Measurements from ENCODE around the gene GNAL.

Gene GNAL

DNA sequence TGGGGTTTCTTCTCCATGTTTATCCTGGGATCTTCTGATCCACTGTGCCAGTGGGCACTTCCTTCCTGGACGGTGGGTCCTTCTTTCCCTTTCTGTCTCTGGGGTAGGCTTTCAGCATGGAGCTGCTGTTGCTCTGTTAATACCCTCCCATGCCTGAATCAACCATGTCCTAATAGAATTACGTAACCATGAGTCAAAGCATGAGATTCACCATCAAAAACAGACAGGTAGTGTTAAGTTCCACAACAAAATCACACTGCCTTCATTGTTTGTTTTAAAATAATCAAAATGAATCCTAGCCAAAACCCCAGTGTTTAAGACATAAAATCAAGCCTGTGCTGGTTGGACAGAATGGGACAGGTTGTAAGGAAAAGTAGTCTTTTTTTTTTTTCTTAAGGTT is 37.5 kb downstream of the GNAL start:
- DNase-seq (ENCODE audit: low spot score): no peak

DNA sequence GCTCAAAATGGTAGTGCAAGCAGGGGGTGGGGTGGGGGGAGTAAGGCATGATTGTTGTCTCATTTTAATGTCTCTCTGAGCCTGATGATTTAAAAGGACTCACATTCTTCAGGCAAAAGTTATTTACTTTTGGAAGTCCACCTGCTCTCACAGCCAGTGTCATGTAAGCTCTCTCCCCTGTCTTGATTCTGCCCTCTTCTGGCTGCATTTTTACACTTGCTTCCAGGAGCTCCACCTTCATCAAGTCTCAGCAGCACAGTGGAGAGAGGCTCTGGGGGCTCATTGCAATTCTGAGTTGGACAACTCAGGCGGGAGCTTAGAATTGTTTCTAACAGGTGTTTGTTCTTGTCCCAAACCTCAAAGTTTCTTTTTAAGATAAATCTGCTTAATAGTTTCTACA is 39.2 kb downstream of the GNAL start:
- DNase-seq (ENCODE audit: low spot score): no peak

DNA sequence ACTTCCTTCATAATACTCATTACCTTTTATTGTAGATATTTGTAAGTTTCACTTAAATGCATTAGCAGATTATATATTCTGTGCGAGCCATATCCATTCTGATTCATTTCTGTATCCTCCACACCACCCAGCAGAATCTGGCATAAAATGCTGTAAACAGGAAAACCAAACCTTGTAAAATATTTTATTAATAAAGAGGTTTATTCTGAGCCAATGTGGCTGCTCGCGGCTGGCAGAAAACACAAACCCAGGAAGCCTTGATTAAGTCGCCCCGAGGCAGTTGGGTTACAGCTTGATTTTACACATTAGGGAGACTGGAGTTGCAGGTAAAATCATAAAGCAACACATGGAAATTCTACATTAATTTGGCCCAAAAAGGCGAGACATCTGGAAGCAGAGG is 40.5 kb downstream of the GNAL start:
- DNase-seq (ENCODE audit: low spot score): no peak

DNA sequence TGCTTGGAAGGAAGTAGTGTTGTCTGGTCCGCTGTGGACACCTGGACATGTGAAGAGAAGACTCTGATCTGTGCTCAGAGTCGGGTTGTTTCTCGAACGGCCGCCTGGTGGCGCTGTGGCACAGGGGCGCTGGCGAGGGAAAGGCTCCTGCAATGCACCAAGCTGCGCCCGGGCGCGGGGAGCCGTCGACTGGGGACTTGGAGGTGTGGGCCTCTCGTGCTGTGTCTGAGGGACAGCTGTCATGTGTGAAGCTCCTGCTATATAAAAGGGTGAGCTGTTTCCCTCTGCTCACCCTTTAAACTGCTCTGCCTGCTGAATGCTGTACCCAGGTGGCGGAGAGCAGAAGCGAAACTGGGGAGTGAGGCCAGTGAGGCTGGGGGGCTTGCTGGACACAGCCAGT is 44.0 kb downstream of the GNAL start:
- DNase-seq (ENCODE audit: low spot score): peak; percentile 74

DNA sequence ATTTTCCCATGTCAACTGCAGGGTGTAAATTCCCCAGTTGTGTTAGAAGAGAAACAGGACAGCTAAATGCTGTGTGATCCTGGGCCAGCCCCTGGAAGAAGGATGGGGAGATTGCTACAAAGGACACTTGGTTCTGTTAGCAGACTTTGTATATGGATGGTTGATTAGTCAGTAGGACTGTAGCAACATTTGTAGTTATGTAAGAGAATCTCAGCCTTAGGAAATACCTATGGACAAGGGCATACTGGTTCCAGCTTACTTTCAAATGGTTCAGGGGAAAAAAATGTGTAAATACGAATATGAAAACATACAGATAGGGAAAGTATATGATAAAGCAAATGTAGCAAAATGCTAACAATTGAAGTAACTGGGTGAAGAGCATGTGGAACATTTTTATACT is 47.6 kb downstream of the GNAL start:
- DNase-seq (ENCODE audit: low spot score): no peak

DNA sequence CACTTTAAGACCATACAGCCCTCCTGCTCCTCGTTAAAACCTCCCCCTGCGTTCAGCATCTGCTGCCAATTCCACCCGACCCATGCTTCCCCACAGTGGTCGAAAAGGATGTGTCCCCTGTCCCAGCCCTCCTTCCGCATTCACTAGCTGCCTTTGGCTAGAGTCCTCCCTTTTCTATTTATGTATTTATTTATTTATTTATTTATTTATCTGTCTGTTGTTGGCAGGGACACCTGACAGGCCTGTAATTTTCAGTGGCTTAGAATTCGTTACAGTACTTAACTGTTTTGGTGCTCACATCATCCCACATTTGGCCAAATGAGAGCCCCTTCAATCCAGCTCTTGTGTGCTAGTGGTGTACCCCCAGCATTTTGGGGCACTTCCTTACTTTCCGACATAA is 50.8 kb downstream of the GNAL start:
- no peak for DNase-seq (ENCODE audit: low spot score)

DNA sequence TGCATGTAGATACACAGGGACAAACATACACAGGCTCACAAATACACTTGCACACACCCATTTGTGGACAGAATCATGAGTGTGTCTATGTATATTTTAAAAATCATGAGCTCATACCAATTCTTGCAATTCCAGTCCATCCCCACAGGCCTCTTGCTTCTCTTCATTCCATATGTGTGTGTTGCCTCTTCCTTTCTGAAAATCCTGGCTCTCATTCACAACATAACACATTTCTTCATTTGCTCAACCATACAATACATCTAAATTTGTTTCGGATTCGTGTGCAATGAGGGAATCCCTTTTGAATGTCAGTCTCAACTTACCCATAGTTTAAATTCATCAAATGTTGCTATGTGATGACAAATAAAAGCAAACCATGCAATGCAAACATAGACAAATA is 51.4 kb downstream of the GNAL start:
- no peak for DNase-seq (ENCODE audit: low spot score)

DNA sequence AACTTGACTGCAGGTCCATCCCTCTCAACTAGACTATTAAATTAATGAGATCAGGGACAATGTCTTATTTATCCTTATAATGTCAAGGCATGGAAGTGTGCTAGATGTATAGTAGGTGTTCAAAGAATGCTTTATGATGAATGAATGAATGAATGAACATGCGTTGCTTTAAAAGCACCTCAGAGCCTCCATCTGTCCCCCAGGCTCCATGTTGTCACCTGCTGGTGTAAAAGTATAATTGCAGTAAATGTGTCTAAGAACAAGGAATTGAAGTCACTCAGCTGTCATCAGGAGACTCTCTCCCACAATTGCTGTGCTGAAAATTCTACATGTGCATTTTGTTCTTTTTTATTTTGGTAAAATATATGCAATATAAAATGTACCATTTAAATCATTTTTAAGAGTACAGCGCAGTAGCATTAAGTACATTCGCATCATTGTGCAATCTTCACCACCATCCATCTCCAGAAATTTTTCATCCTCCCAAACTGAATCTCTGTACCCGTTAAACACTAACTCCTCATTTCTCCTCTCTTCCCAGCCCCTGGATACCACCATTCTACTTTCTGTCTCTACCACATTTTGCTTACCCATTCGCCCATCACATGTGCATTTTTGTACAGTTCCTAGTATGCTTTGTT is 52.6 kb downstream of the GNAL start:
- no peak for DNase-seq (ENCODE audit: low spot score)

DNA sequence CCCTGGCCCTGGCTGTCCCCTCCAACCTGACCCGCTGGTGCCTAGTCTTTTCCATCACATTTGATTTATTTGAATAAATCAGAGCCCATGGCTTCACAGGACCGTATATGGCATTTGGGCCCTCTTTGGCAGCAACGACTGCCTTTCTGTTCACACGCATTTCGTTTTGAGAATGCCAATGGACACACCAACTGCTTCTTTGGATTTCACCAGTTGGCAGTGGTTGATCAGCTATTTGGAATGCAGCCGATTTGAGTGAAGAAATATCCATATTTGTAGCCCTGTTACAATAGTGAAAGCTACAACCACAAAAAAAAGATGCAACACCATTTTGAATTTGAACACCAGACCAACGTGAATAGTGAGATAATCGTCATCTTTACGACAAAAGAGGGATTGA is 56.5 kb downstream of the GNAL start:
- DNase-seq (ENCODE audit: low spot score): no peak

DNA sequence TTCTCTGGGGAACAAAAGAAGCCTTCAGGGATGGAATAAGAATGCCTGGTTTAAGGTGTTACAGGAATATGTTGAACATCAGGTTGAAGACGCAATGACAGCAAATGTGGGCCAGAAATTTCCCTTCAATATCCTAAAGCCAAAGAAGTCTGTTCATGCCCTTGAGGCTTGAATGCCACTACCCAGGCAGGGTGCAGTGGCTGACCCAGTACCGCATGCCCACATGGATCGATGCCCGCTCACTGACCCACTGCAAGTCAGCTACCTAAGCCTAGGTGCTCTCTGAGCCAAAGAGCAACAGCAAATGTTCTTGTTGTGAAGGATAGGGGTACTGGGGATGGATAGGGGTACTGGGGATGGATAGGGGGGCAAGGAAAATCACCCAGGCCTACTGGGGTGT is 58.2 kb downstream of the GNAL start:
- no peak for DNase-seq (ENCODE audit: low spot score)

DNA sequence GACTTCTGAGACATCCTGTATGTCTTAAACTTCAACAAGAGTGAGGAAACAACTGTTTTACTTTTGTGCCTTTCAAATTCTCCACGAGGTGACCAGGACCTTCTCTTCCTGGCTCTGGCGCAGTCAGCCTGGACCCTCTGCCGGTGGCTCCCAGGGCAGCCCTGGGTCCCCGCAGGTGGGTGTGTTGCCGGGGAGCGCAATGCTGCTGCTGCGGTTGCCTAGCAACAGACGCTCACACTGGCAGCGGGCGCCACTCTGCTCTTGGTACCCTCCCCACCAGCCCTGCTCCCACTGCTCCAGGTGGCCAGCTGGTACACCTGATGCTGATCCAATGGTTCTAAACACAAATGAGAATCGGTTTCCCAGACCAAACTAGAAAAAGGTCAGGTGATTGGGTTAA is 58.7 kb downstream of the GNAL start:
- DNase-seq (ENCODE audit: low spot score): no peak

DNA sequence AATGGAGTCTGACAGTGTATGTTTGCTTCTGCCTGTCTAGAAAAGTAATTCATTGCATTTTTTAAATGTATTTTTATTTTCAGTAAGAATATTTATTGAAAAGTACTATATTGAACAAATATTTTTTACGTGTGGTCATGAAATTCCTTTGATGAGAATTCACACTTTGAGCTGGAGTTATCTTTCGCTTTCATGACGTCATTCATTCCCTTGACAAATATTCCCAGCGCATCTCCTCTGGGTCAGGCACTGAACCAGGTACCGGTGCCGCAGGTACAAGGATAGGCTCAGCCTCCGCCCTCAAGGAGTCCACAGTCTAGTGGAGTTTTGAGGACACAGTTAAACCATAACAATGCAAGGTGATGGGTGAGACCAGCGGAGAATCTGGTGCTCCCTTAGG is 60.2 kb downstream of the GNAL start:
- no peak for DNase-seq (ENCODE audit: low spot score)

DNA sequence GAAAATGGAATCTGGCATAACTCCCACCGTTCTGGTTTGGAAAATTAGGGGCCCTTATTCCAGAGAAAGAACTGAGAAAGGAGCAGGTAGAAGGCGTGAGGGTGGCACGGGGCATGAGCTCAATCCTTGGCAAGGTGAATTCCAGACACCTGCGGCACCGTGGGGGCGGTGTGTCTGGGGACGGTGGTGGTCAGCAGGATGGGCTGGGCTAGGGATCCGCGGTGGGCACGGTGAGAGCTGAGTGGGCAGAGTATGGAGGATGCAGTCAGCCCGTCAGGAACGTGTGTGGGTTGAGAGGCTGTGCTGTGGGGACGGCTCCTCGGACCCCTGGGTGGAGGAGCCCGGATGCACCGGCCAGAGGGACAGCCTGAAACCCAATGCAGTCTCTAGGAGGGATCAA is 61.1 kb downstream of the GNAL start:
- no peak for DNase-seq (ENCODE audit: low spot score)

DNA sequence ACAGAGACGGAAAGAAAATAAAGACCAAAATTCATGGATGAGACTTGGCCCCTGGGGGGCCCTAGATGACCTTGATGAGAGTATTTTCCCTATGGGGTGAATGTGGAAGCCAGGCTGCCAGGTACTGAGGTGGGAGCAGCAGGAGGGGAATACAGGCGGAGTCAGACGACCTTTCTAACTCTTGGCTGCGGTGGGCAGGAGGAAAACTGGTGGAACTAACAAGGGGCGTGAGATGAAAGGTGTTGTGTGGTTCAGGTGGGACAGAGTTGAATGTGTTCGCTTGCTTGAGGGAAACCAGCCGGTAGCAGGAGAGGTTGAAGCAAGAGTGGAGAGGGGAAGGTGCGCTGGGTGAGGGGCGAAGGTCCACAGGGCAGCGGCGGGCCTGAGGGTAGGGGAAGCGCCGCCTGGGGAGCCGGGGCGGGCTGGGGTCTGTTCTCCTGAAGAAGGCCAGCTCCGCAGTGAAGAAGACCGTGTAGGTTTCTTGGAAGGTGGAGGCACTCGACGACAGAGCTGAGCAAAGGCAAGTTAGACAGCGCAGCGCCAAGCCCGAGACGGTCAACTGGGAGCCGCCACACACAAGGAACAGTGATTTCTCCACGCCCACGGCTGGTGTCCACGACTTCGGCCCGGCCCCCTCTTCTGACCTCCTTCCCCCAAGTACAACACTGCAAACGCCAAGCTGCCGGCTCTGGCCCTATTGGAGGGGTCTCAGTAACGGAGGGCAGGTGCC is 61.7 kb downstream of the GNAL start:
- DNase-seq (ENCODE audit: low spot score): no peak

DNA sequence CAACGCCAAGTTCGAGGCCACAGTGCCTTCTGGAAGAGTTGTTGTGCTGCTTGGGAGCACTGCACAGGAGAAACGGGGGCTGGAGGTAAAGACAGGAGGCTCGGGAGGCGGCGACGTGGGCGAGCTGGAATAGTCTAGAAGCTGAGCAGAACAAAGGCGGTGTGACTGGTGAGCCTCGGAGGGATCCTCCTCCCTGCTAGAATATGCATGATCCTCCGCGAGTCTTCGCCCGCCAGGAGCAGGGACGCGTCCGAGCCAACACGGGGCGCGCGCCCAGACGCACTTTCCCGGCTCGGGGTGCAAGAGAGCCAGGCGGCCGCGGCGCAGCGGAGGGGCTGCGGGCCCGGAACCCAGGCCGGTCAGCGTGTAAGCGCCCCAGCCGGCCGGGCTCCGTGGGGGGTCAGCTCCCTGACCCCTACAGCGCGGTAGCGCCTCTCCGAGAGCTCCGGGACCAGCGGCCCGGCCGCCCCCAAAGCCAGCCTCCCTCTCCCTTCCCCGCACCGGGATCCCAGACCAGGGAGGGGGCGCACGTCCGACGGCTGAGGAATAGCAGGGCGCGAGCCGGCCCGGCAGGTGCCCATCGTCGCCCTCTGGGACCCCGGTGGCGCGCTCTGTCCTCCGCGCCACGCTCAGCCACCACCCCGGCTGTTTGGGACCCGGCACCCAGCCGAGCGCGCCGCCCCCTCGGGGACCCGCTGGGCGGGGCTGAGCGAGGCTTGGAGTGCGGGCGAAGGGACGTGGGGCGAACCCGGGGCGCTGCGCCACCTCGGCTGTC is 62.5 kb downstream of the GNAL start:
- peak; percentile 57 for DNase-seq (ENCODE audit: low spot score)

DNA sequence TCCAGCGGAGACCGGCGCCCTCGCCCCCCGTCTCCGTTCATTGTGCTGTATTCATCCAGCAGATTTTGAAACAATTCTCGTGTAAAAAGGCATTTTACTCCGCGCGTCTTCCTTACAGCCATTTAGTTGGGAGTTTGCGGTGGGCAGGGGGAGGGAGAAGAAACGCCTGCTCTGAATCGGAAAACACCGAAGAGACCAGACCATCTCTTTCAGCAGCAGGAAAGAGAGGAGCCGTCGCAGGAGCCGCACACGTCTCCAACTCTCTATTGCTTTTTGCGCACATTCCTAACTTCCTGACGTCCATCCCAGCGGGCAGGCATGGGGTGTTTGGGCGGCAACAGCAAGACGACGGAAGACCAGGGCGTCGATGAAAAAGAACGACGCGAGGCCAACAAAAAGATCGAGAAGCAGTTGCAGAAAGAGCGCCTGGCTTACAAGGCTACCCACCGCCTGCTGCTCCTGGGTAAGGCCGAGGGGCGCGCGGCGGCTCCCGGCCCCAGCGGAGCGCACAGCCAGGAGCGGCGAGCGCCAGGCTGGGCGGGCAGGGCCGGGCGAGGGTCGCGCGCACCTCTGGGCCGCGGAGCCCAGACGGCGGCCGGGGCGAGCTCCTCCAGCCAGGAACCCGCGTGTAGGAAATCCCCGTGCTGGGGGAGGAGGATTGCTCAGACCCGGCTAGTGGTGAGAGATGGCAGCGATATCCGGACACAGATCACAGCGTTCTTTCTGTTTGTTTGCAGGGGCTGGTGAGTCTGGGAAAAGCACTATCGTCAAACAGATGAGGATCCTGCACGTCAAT is 63.2 kb downstream of the GNAL start:
- DNase-seq (ENCODE audit: low spot score): no peak

DNA sequence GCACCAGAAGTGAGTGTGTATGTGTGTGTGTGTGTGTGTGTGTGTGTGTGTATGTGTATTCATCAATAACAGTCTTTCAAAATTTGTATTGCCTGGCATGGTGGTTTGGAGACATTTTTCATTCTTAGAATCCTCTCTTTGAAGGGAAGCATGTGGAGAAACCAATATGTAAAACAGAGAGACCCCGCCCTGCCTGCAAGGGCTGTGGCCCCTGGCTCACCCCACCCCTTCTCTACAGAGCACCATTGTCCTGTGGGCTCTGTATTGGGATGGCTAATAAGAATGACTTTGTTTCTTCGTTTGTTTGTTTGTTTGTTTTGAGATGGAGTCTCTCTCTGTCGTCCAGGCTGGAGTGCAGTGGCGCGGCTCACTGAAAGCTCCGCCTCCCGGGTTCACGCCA is 65.9 kb downstream of the GNAL start:
- no peak for DNase-seq (ENCODE audit: low spot score)

DNA sequence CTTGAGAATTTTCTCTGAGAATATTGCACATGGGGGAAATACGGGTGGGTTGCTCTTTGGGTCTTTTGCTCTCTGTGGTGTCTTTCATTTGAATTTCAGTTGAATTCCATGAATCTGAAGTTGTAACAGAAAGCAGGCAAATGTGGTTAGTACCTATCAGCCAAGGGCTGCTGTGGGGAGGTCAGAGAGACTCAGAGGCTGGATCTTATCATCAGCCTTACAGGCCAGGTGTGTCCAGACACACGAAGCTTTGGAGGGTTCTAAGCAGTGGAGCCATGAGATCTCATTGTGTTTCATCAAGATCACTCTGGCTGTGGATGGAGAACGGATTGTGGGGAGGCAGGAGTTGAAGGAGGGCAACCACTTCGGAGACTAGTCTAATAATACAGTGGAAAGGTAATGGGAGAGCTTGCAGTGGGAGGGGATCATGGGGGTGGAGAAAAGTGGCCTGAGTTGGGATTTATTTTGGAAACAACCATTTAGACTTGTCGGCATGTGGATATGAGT is 68.1 kb downstream of the GNAL start:
- DNase-seq (ENCODE audit: low spot score): no peak

DNA sequence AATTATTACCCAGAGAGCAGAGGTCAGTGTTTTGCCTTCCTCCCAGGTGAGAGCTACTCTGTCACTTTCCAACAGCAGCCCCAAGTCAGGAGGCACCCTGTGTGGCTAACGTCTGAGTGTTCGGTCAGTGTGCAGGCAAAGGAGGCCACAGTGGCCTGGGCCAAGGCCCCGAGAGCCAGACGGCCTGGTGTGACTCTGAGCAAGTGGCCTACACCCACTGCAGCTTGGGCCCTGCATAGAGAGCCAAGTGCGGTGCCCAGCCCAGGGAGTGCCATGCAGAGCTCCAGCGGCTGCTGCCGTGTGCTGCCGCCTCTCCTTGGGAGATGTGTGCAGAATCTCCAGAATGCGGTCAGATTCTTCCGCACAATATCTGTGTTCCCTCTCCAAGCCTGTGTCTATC is 70.4 kb downstream of the GNAL start:
- DNase-seq (ENCODE audit: low spot score): no peak

DNA sequence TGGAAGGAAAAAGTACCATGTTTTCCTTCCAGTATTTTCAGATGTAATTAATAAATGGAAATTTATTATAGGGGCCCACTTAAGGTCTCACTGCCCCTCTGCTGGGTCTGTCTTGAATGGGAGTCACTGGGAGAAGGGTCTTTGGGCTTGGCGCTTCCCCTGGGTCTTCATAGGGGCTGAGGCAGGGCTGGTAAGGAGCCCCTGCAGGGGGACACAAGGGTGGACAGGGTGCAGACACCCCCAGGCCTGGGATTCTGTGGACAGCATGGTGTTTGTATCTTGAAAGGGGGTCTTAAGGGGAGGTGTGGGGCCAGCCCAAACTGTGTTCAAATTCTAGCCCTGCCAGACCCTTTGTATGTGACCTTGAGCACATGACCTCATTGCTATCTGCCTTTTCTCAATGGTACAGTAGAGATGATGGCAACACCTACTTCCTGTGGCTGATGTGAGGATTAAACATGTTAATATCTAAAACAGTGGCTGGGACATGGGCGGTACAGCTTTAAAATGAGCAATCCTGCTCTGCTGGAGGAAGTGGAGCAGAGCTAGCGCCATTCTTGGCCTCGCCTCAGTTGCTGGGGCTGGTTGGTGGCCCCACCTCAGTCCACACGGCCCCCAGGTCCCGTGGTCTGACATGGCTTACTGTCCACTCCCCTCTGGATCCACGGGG is 71.6 kb downstream of the GNAL start:
- no peak for DNase-seq (ENCODE audit: low spot score)

DNA sequence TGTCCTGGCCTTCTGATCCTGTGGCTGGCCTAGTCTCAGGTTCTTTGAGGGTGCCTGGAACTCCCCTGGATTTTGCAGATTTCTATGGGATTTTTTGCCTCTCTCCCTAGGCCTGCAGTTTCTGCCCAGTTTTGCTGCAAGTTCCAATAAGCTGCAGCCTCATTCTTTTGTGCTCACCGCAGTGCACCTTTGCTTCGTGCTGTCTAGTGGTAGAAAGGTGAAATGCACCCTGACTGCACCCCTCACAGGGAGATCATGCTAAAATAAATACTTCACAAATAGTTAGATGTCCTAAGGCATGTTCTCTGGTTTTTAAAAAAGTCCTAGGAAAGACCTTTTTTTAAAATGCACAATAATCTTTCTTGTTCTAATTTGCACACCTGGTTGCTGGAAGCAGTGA is 72.5 kb downstream of the GNAL start:
- DNase-seq (ENCODE audit: low spot score): no peak

DNA sequence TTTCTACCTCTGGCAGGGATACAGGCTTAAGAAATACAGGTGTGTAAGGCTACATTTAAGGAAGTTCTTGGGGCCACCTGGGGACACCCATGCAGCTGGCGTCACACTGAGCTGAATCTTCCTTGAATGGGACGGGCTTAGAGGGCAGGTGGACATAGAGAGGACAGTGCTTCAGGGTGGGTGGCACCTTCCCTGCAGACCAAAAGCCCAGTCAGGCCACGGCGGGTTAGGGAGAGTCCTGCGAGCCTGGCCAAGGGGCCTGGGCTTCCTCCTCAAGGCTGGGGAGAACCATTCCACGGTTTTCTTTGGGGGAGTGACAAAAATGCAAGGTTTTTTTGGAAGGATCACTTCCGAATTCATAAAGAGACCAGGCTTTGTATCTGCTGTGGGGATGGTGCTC is 73.4 kb downstream of the GNAL start:
- DNase-seq (ENCODE audit: low spot score): no peak

Data from Ammon's horn (tissue), 1 donor.